ENCODE results near the gene MIAT. TPM values are rescaled to one million over a fixed set of nuclear protein-coding genes. Genes with fewer than 3 reads are reported as not detected.

The MIAT gene
- total and polyA plus RNA-seq, 2 of the 13 experiments (the other 11 are each of a cell fraction or from before 2014, with no cell fraction given), result 0.04 TPM; not detected in 1

DNA sequence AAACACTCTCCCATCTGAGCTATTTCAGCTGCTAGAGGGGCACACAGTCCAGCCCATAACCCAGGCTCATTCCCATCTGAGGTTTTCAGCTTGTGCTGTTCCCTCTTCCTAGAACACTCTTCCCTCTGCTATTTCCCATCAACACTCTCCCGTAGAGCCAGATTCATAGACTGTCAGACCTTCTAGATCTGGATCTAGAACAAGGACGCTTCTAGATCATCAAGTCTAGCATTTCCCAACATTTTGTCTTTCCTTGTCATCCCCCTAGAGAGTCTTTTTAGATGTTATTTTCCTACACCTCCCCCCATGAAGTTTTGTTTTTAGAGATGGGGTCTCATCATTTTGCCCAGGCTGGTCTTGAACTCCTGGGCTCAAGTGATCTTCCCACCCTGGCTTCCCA, 22.3 kb upstream of the MIAT start (continued):
- TF ChIP-seq SP140L (CRISPR knock-in tag; IDR thresholded peaks at IDR 0.05; ENCODE audit: borderline replicate concordance) (no peak), AHR (CRISPR knock-in tag; IDR thresholded peaks at IDR 0.05) (no peak), RARG (CRISPR knock-in tag; IDR thresholded peaks at IDR 0.05; ENCODE audit: low read depth) (no peak), ZNF260 (CRISPR knock-in tag; IDR thresholded peaks at IDR 0.05; ENCODE audit: borderline replicate concordance, low read depth) (no peak), FOXP1 (IDR thresholded peaks at IDR 0.05) (no peak), FOXP1 (CRISPR knock-in tag; IDR thresholded peaks at IDR 0.05) (no peak), CENPT (CRISPR knock-in tag; IDR thresholded peaks at IDR 0.05; ENCODE audit: low read depth) (no peak), AGO1 (IDR thresholded peaks at IDR 0.05; ENCODE audit: low read depth, low read length, poor library complexity, severe bottlenecking) (no peak), ZNF180 (CRISPR knock-in tag; IDR thresholded peaks at IDR 0.05; ENCODE audit: borderline replicate concordance, low read depth) (no peak), JARID2 (CRISPR knock-in tag; IDR thresholded peaks at IDR 0.05; ENCODE audit: insufficient replicate concordance) (no peak)

DNA sequence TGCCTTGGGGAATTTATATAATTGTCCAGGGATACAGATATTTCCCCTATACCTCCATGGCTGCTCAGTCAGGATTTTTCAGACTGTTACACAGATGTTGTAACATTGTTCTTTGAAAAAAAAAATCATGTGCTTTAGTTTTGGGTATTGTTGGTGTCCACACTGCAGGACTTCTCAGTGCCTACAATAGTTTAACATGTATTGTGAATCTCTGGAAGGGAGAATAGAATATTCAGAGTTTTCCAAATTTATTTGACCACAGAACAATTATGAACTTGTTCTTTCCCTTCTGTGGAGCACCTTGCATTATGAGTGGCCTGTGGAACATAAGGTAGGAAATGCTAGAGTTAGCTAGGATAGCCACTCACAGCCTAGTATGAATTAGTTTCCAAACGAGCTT, 21.1 kb upstream of the MIAT start:
- H3K4me2 ChIP-seq (ENCODE audit: low read depth, low read length), result no peak overlapping the region
- TF ChIP-seq, protein P1, sequence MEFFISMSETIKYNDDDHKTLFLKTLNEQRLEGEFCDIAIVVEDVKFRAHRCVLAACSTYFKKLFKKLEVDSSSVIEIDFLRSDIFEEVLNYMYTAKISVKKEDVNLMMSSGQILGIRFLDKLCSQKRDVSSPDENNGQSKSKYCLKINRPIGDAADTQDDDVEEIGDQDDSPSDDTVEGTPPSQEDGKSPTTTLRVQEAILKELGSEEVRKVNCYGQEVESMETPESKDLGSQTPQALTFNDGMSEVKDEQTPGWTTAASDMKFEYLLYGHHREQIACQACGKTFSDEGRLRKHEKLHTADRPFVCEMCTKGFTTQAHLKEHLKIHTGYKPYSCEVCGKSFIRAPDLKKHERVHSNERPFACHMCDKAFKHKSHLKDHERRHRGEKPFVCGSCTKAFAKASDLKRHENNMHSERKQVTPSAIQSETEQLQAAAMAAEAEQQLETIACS (CRISPR knock-in tag; IDR thresholded peaks at IDR 0.05), result no peak
- TF ChIP-seq NCOA5 (CRISPR knock-in tag; IDR thresholded peaks at IDR 0.05), result no peak
- TF ChIP-seq ZNF674 (CRISPR knock-in tag; IDR thresholded peaks at IDR 0.05; ENCODE audit: low read depth), result no peak
- TF ChIP-seq FOXK1 (CRISPR knock-in tag; IDR thresholded peaks at IDR 0.05; ENCODE audit: borderline replicate concordance, low read depth), result no peak
- TF ChIP-seq, protein P2, sequence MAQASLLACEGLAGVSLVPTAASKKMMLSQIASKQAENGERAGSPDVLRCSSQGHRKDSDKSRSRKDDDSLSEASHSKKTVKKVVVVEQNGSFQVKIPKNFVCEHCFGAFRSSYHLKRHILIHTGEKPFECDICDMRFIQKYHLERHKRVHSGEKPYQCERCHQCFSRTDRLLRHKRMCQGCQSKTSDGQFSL (CRISPR knock-in tag; IDR thresholded peaks at IDR 0.05), result no peak
- TF ChIP-seq ATRX (CRISPR knock-in tag; IDR thresholded peaks at IDR 0.05; ENCODE audit: borderline replicate concordance), result no peak
- TF ChIP-seq, protein P3, sequence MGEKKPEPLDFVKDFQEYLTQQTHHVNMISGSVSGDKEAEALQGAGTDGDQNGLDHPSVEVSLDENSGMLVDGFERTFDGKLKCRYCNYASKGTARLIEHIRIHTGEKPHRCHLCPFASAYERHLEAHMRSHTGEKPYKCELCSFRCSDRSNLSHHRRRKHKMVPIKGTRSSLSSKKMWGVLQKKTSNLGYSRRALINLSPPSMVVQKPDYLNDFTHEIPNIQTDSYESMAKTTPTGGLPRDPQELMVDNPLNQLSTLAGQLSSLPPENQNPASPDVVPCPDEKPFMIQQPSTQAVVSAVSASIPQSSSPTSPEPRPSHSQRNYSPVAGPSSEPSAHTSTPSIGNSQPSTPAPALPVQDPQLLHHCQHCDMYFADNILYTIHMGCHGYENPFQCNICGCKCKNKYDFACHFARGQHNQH (CRISPR knock-in tag; IDR thresholded peaks at IDR 0.05), result no peak
- TF ChIP-seq RARG (CRISPR knock-in tag; IDR thresholded peaks at IDR 0.05; ENCODE audit: low read depth), result no peak
- no peak for TF ChIP-seq KLF9 (CRISPR knock-in tag; IDR thresholded peaks at IDR 0.05; ENCODE audit: low read depth)
- WGBS (ENCODE audit: low lambda C conversion rate), result 0% methylated on average over 1 of the region's 1 CpG
- H3K4me3 ChIP-seq (replicated peaks in 1 of 3; ENCODE audit: insufficient read depth in 1 of 3, low read depth in 2 of 3, low read length in 3 of 3), result no peak overlapping the region
- no peak overlapping the region for H3K27ac ChIP-seq (ENCODE audit: extremely low read length, insufficient read depth, low read length)
- no peaks in the 10 kb centered on the region for H3K9me3 ChIP-seq (ENCODE audit: low read length)
- POLR2A ChIA-PET, result no interaction called here
- no peak for ATAC-seq
- no peaks in the 10 kb centered on the region for H4K20me1 ChIP-seq (ENCODE audit: insufficient read depth, low read length)
- FAIRE-seq, result no peak
- no peak overlapping the region for H3K9ac ChIP-seq (ENCODE audit: insufficient read depth, low read depth, low read length)
- no peak for DNase-seq (ENCODE audit: low spot score)
- in situ Hi-C loops (cut with HindIII; ENCODE audit: extremely low pct_ligation_motif_present, low pct_unique_long_range_greater_than_20kb), result no loop called here
- CTCF ChIA-PET (ENCODE audit: low intra/inter-chr PET ratio, low total read pairs), result no interaction called here
- H3K79me2 ChIP-seq (ENCODE audit: insufficient read depth, low read length), result no peaks in the 10 kb centered on the region
- no peaks in the 10 kb centered on the region for H3K36me3 ChIP-seq (replicated peaks in 1 of 2; ENCODE audit: control insufficient read depth in 1 of 2, insufficient read depth in 2 of 2, low read length in 2 of 2)
- no peak overlapping the region for H2AFZ ChIP-seq (ENCODE audit: low read length)
- H3K4me1 ChIP-seq (ENCODE audit: insufficient read depth, low read length), result no peaks in the 10 kb centered on the region
- intact Hi-C loops (cut with micrococcal nuclease; ENCODE audit: unreplicated experiment), result no loop called here
- H3K27me3 ChIP-seq (ENCODE audit: control insufficient read depth in 1 of 2, insufficient read depth in 2 of 2, low read length in 2 of 2), result peaks cover 3 to 29% of the 10 kb centered on the region in 2 experiments; a peak in 2 of 5 replicates
- no TSS peak for BruUV-seq (replicated peaks)
